ENCODE data around the gene ZNRF2. TPM values are rescaled to one million over a fixed set of nuclear protein-coding genes. Genes with fewer than 3 reads are reported as not detected.
"Not testable (repeated sequence)": the region's sequence is repeated elsewhere in the genome, so short reads cannot be mapped to it uniquely, and the experiment has no call there.

The ZNRF2 gene
- total RNA-seq, 4 donors from 2014 or later: 44.2 to 57.4 (median 48.0) TPM

DNA sequence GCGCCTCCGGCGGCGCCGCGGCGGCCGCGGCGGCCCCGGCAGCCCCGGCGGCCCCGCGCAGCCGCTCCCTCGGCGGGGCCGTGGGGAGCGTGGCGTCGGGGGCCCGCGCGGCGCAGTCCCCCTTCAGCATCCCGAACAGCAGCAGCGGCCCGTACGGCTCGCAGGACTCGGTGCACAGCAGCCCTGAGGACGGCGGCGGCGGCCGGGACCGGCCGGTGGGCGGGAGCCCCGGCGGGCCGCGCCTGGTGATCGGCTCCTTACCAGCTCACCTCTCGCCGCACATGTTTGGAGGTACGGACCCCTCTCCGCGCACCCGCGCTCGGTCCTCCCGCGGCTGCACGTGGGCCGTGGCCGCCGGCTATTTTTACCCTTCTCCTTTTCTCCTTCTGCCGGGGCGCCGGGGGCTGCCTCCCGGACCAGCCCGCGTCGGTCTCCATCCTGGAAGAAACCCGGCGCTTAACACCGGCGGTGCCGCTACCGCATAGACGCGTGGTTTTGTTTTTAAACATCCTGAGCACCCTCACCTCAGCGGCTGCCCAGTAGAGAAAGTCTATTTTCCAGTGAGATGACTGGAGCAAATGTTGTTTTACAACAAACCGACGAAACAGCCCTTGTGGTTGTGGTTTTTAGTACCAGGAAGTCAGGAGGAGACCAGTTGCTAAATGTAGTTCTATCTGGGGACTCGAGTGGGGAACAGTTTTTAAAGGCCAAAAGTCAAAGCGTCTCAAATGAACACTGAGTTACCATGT is 1.3 kb downstream of the ZNRF2 start:
- peak overlapping the region; percentile 82 to 97 (median 96) for H3K27ac ChIP-seq
- H3K4me3 ChIP-seq (replicated peaks in 1 of 3): peak overlapping the region; percentile 55 to 81 (median 60)
- no peaks in the 10 kb centered on the region for H3K36me3 ChIP-seq
- intact Hi-C loops (cut with DNase I): no loop called here
- no peaks in the 10 kb centered on the region for H3K27me3 ChIP-seq
- 1 to 2% methylated on average over 27 to 35 of the region's 79 CpGs for WGBS, 2 donors
- H3K4me1 ChIP-seq: peaks cover 22 to 25% of the 10 kb centered on the region in 2 donors
- DNase-seq: peak; percentile 29 to 37
- no peaks in the 10 kb centered on the region for H3K9me3 ChIP-seq
- TF ChIP-seq POLR2A (IDR thresholded peaks at IDR 0.05) (peak in 1 of 2 donors; percentile 26), CTCF (IDR thresholded peaks at IDR 0.05) (no peak)

DNA sequence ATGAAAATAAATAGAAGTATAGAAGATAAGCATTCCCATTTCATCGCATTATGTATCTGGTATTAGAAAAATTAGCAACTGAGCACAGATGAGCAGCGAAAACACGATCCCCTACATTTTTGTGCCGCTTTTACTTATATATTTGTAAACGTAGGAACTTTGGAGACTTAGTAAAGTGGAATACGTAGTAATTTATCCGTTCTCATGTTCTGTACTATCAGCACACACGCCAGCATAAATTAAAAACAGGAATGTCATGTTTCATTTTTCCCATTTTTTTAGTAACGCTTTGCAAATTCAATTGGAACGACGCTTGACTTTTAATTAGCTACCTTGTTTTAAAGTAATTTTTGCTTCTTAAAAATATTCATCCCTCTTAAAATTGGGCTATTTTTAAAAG is 2.4 kb downstream of the ZNRF2 start:
- Histone ChIP-seq H3K27me3 (no peaks in the 10 kb centered on the region), H3K27ac (no peak overlapping the region), H3K4me1 (peaks cover 22 to 29% of the 10 kb centered on the region in 2 donors), H3K4me3 (replicated peaks in 1 of 3) (peak overlapping the region in 1 of 3 donors; percentile 55), H3K36me3 (no peaks in the 10 kb centered on the region), H3K9me3 (no peaks in the 10 kb centered on the region)
- TF ChIP-seq POLR2A (IDR thresholded peaks at IDR 0.05) (no peak), CTCF (IDR thresholded peaks at IDR 0.05) (no peak)
- DNase-seq: no peak
- 82 to 87% methylated on average over 11 of the region's 11 CpGs for WGBS, 2 donors
- intact Hi-C loops (cut with DNase I): no loop called here

GRCh38 chr7:30287625-30288024 is 3.2 kb downstream of the ZNRF2 start:
- H3K27ac ChIP-seq; intact Hi-C loops (cut with DNase I); H3K4me3 ChIP-seq (replicated peaks in 1 of 3); H3K27me3 ChIP-seq; H3K36me3 ChIP-seq; DNase-seq; H3K9me3 ChIP-seq: not testable (repeated sequence)
- WGBS, 2 donors: 71 to 78% methylated on average over 3 of the region's 3 CpGs
- H3K4me1 ChIP-seq: peaks cover 22 to 29% of the 10 kb centered on the region in 2 donors

- H3K36me3 ChIP-seq; intact Hi-C loops (cut with DNase I); H3K27ac ChIP-seq; H3K4me3 ChIP-seq (replicated peaks in 1 of 3); DNase-seq; H3K27me3 ChIP-seq; H3K9me3 ChIP-seq: not testable (repeated sequence)
- 92 to 95% methylated on average over 2 of the region's 2 CpGs for WGBS, 2 donors
- peaks cover 16 to 29% of the 10 kb centered on the region in 2 donors for H3K4me1 ChIP-seq
These were observed 5.2 kb downstream of the ZNRF2 start for GRCh38 chr7:30289634-30290033.

GRCh38 chr7:30290317-30290716 is 5.9 kb downstream of the ZNRF2 start:
- intact Hi-C loops (cut with DNase I); H3K9me3 ChIP-seq; DNase-seq; H3K27ac ChIP-seq; H3K4me3 ChIP-seq (replicated peaks in 1 of 3); H3K27me3 ChIP-seq; H3K36me3 ChIP-seq: not testable (repeated sequence)
- WGBS, 2 donors: 76 to 88% methylated on average over 3 of the region's 3 CpGs
- peaks cover 16 to 29% of the 10 kb centered on the region in 2 donors for H3K4me1 ChIP-seq

- H3K27me3 ChIP-seq; H3K36me3 ChIP-seq; H3K9me3 ChIP-seq; intact Hi-C loops (cut with DNase I); H3K27ac ChIP-seq; H3K4me3 ChIP-seq (replicated peaks in 1 of 3); DNase-seq: not testable (repeated sequence)
- WGBS, 2 donors: 88 to 99% methylated on average over 3 of the region's 3 CpGs
- H3K4me1 ChIP-seq: peaks cover 10 to 23% of the 10 kb centered on the region in 2 donors
These were observed 8.1 kb downstream of the ZNRF2 start for GRCh38 chr7:30292416-30293038.

- H3K27ac ChIP-seq; H3K36me3 ChIP-seq; intact Hi-C loops (cut with DNase I); DNase-seq; H3K9me3 ChIP-seq; H3K27me3 ChIP-seq; H3K4me3 ChIP-seq (replicated peaks in 1 of 3); H3K4me1 ChIP-seq: not testable (repeated sequence)
- WGBS, 2 donors: 91 to 97% methylated on average over 2 of the region's 2 CpGs
These were observed 11.9 kb downstream of the ZNRF2 start for GRCh38 chr7:30296304-30296703.

DNA sequence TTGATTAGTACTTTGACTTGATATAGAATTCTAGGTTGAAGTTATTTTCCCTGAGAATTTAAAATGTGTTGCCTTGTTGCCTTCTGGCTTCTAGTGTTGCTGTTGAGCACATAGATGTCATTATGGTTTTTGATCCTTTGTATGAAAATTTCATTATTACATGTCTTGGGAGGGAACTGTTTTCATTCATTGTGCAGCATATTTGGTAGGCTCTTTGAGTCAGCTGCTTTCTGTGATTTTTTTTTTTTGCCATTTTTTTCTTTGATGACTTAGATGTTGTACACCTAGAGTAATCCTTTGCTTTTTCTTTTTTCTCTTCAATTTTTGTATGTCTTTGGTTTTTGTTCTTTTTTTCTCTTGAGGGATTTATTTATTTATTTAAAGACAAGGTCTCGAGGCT is 13.1 kb downstream of the ZNRF2 start:
- H3K4me3 ChIP-seq (replicated peaks in 1 of 3); H3K27ac ChIP-seq; intact Hi-C loops (cut with DNase I); H3K9me3 ChIP-seq; H3K4me1 ChIP-seq; H3K27me3 ChIP-seq; H3K36me3 ChIP-seq; DNase-seq: not testable (repeated sequence)
- 92 to 97% methylated on average over 1 of the region's 1 CpG for WGBS, 2 donors

DNA sequence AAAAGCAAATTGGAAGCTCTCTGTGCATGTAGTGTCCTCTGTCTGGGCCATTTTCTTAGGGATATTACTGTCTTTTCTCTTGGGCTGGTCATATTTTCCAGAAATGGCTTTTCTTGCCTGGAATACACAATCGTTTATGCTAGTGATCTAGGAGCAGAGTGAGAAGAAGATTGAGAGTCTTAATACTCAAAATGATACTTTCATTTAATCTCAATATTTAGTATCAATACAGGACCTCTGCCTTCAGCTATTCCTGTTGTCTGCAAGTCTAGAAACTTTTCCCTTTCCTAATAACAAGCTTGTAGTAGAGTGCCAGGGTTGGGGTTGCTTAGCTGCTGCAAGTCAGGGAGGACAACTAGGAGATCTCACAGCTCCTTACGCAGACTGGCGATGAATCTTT is 14.0 kb downstream of the ZNRF2 start:
- intact Hi-C loops (cut with DNase I): not testable (repeated sequence)

More for the DNA sequence above, 14.0 kb downstream of the ZNRF2 start:
- H3K4me1 ChIP-seq; H3K27ac ChIP-seq; H3K36me3 ChIP-seq; H3K4me3 ChIP-seq (replicated peaks in 1 of 3); H3K9me3 ChIP-seq; DNase-seq; H3K27me3 ChIP-seq: not testable (repeated sequence)
- 81 to 88% methylated on average over 3 of the region's 3 CpGs for WGBS, 2 donors

Measured in thyroid gland (tissue), 4 donors.